HG03103 (cell line): Measurements from ENCODE around the gene ARHGAP24.
"Not testable (repeated sequence)": the region's sequence is repeated elsewhere in the genome, so short reads cannot be mapped to it uniquely, and the experiment has no call there.

Experiments
- ATAC-seq: cut with Tn5 transposase; IDR thresholded peaks from one replicate; pipeline ENCODE4 v1.9.1; 2021; ENCODE audit warnings: low read depth; ENCODE audit not compliant: unreplicated experiment

Gene ARHGAP24

DNA sequence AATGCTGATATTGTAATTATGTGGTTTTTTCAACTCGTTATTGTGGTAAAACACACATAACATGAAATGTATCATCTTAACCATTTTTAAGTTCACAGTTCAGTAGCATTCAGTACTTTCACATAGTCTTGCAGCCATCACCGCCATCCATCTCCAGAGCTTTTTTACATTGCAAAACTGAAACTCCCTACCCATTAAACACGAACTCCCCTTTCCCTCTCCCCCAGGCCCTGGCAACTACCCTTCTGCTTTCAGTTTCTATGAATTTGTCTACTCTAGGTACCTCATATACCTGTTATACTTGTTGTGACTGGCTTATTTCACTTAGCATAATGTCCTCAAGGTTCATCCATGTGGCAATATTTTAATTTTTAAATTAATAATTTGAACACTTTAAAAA is 504.3 kb downstream of the ARHGAP24 start:
- peak; percentile 84 for ATAC-seq

DNA sequence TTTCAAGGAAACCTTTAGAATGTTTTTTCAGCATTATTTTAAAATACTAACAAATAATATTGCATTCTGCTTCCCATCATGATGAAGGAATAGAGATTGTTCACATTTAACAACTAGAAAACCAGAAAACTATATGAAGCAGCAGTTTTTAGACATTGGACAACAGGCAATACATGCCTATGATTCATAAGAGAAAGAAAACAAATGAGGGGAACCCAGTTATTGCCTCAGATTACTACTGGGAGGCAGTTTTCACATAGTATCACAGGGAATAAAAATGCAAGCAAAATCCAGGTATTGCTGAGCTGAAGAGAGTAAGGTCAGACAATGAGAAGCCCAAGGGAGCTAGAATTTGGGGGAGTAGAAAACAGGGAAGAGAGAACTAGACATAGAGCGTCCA is 511.3 kb downstream of the ARHGAP24 start:
- no peak for ATAC-seq

DNA sequence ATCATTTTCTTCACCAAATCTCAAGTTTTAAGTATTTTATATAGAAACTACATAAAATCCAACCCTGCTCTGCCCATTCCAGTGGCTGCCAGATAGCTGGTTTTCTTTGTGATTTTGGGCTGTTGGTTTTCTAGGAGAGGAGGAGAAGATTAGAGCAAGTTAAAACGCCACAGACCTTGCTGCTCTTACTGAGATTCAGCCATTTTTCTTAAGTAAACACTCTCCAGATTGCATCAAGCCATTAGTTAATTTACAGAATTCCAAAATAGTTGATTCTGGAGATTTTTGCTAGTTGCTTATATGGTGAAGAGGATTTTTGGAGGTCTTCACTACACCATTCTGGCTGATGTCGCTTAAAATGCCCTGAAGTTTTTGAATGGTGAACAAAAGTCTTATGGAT is 518.7 kb downstream of the ARHGAP24 start:
- ATAC-seq, result no peak

DNA sequence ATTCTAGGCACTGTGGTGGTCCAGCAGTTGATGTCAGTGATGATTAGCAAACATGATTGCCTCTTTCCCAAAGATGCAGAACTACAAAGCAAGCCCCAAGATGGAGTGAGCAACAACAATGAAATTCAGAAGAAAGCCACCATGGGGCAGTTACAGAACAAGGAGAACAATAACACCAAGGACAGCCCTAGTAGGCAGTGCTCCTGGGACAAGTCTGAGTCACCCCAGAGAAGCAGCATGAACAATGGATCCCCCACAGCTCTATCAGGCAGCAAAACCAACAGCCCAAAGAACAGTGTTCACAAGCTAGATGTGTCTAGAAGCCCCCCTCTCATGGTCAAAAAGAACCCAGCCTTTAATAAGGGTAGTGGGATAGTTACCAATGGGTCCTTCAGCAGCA is 519.6 kb downstream of the ARHGAP24 start:
- no peak for ATAC-seq

- ATAC-seq, result no peak
Measured at GRCh38 chr4:85995361-85995760, 520.4 kb downstream of the ARHGAP24 start.

DNA sequence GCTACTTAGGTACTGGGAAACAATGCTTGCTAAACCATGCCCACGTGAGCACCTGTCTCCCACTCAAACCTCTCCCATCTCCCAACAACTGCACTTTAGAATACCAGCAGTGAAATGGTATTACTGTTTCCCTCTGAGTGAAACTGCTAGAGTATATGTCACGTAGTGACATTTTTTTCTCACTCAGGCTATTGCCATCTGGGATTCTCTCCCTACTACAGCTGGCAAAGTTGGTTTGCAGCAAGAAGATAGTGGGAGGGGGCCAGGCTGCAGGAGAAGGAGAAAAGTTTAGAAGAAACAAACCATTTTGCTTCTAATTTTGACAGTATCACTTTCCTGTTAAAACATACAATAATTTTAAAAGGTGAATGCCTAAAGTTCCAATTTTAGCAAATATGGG is 526.6 kb downstream of the ARHGAP24 start:
- no peak for ATAC-seq

DNA sequence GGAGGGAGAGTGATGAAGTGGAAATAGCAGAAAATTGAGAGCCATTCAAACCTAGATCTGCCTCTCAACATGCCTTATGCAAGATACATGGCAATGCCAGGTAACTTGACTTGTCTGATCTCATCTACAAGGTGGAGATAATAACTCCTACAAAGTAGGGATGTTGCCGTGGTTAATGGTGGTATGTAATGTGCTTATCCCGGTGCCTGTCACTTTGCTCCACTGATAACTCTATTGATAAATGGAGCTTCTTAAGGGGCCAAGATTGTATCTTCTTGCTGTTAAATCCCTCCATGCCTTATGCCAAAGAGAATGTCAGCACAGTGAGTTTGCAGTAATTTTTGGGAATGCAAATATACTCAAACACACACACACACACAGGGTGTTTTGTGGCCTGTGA is 529.1 kb downstream of the ARHGAP24 start:
- ATAC-seq, result no peak

DNA sequence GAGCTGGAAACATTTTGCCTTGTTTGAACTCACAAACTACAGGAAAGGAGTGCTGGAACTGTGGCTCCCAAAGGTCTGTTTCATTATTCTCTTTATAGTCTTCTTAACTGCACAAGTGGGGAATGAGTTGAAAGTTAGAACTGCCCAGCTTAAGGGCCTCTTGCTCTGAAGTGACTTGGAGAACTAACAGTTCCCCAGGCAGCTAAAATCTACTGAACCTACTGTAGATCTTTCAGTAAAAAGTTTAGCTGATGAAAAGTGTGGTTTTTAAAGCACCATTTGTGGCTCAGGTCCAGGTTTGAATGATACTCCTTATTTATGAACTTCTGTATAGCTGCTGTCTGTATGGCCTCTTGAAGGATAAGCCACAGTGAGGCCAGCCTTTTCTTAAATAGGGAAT is 531.1 kb downstream of the ARHGAP24 start:
- ATAC-seq, result no peak

DNA sequence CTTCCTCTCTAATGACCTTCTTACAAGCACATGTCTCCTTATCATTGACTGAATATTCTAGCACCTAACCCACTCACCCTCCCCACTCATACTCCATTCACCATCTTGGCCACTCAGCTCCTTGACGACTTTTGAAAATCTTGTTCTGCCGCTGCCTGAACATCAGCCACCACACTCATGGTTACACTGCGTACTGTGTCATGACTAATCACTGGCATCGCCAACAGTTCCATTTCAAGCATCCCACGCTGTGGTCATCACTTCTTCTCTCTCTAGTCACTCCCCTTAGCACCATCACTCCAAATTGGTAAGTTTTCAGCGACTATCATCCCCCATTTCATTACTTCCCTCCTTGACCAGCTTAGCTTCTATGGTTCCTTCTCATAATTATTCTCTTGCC is 532.1 kb downstream of the ARHGAP24 start:
- ATAC-seq, result no peak

- no peak for ATAC-seq
Measured at GRCh38 chr4:86011117-86011516, 536.2 kb downstream of the ARHGAP24 start.

DNA sequence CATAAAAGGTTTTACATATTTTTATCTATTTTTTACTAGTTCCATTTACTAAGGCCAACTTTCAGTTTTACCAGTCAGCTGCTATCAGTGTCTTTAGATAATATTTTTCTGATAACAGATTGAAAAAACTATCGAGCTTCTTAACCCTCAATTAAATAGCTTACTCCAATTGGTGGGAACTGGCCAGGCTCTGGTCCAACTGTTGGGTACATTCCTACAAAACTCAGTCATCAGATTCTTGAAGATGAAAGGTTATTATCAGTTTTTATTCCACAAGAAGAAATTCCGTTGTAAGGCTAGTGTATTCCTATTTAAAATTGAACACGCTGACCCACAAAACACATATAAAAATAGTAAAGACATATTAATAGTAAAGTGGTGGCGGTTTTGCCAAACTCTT is 538.7 kb downstream of the ARHGAP24 start:
- ATAC-seq, result no peak

DNA sequence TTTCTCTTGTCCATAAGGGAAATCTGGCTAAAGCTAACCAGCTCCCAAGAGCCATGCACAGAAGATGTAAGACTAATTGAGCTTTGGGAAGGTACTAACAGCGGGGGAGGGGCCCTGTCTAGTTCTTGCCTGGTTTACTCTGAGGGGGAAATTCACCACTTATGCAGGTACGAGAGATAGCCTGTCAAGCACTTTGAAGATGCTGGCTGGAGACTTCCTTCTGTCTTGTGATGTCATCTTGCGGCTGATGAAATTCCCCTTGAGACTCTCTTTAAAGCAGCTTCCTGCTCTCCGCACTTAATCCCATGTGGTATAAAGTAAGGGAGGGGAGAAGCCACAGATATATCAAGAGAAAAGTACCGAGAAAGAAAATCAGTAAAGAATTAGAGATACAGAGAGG is 539.6 kb downstream of the ARHGAP24 start:
- ATAC-seq, result peak; percentile 89

- ATAC-seq, result no peak
Measured at GRCh38 chr4:86015412-86016350, 540.7 kb downstream of the ARHGAP24 start.

DNA sequence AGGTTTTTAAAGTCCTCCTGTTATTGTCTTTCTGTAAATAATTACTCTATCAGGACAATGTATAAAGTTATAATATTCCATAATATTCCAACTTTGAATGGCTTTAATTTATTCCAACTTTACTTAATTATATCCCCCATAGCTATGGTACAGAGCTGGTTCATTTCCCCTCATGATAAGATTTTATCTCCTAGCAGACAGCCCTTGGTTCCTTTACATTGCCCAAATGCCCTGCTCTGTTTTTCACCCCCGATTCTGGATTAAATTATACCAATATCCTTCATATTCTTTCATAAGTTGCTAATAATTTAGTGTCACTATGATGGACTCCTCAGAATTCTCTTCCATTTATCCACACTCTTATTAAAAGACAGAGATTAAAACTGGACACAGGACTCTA is 544.4 kb downstream of the ARHGAP24 start:
- ATAC-seq, result no peak

- ATAC-seq, result no peak
Measured at GRCh38 chr4:86019906-86020305, 545.0 kb downstream of the ARHGAP24 start.

- ATAC-seq, result not testable (repeated sequence)
Measured at GRCh38 chr4:86021671-86022070, 546.7 kb downstream of the ARHGAP24 start.

DNA sequence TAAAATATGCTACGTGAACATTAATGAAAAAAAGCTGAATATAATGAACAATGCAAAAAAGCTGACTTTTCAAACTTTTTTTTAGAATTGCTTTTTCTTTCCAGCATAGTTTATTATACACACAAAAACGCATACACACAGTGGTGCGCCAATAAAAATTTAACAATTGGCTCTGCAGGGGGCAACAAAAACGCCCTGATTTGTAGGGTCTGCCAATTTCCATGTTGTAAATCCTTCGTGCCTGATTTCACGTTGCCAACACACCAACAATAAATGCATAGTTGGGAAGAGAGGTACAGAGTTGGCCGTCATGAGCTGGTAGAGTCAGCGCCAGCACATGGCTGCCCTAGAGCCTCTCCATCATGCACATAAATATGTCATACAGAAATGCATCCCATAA is 551.8 kb downstream of the ARHGAP24 start:
- ATAC-seq, result no peak

DNA sequence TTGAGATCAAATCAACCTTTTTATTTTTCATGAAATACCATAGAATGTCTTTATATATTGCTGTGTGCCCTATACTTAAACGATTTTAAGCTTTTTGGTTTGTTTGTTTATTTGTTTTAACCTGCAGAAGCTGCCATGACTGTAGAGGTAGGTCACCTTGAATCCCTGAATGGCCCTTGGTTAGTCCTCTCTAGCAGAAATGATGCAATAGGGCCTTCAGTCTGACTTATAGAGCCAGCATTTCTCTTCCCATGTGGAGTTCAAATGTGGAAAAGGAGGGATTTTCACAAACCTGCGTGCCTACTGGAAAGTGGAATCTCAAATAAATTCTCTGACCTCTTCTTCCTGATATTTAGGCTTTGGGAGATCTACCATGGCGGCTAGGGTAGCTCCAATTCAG is 557.0 kb downstream of the ARHGAP24 start:
- no peak for ATAC-seq

DNA sequence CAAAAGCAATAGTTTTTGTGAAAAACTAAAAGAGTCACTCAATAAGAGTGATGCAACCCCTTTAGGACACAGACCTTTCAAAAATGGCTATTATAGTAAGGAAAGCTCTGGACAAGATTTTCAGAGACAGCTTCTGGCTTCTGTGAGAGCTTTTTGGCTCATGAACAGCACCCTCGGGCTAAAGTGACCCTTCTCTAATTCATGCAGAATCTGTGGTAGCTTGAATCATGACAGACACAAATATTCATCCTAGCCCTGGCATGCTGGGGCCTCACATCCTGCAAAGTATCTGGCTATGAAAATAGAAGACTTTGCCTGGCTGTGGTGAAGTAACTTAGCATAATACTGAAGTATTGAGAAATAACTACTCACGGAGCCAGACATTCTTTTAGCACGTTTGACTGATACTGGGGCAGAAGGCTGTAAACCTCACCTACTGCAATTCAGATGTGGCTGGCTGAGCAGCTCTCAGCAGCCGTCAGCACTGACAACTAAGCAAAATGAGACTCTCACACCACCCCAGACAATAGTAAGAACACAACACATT is 557.6 kb downstream of the ARHGAP24 start:
- no peak for ATAC-seq

GRCh38 chr4:86033171-86033570 is 558.2 kb downstream of the ARHGAP24 start:
- no peak for ATAC-seq

GRCh38 chr4:86034616-86035015 is 559.7 kb downstream of the ARHGAP24 start:
- ATAC-seq, result no peak

DNA sequence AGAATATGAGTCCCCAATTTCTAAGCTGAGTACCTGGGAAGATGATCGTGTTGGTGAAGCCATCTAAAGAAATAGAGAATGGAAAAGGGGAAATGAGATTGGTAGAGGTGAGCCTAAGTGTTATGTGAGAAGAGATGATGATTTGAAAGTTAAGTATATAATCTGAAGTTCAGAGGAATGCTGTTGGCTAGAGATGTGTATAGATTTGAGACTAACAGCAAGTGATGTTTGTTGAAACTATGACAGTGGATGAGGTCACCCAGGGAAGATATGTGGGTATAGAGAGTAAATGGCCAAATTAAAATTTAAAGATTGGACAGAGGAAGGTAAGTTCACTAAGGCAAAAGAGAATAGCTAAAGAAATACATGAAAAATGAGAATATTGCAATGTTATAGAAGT is 560.7 kb downstream of the ARHGAP24 start:
- ATAC-seq, result no peak
